K562 (cell line): ENCODE data around the gene MAGI1. TPM values are rescaled to one million over a fixed set of nuclear protein-coding genes. Genes with fewer than 3 reads are reported as not detected.

Source experiments
- ATAC-seq: fragments of 200-7000 bp; cut with Tn5 transposase; 3 replicates; pipeline ENCODE4 v1.9.1; 2020; ENCODE audit warnings: moderate library complexity
- BruUV-seq: library from RNA; stranded (reverse); fragments of 400-500 nt; replicated peaks from 2 replicates; lab custom pipeline; 2021; lab: Mats Ljungman, UMichigan
- CTCF ChIA-PET: fragments of 300-600 bp; formaldehyde crosslinking; extraction: SDS; loops from one replicate; lab custom pipeline; 2021; ENCODE audit warnings: low intra/inter-chr PET ratio; lab: Yijun Ruan, JAX
- POLR2A ChIA-PET: fragments of 300-600, 350-650 bp; sonication (Branson Sonifier 250); formaldehyde crosslinking; extraction: SDS; loops from one replicate; lab custom pipeline; 2021; ENCODE audit warnings: antibody characterized with exemption, inconsistent platforms; lab: Yijun Ruan, JAX
- DNase-seq, 4 experiments: peaks; one replicate each; pipeline versions ENCODE4 v3.0.0 to v3.0.0-alpha.2; 2011 to 2018; ENCODE audit warnings: low spot score in 3 of 4, mixed read lengths in 3 of 4; ENCODE audit errors: extremely low read depth in 1 of 4
- FAIRE-seq: peaks from 2 replicates; lab custom pipeline; 2011; peaks lifted over from hg19 to GRCh38; lab: Jason Lieb, UNC
- H2AFZ ChIP-seq: 2 replicates; pipeline ENCODE4 v1.6.0; 2011; ENCODE audit warnings: low read depth, low read length, control low read depth, inconsistent platforms
- H3K27ac ChIP-seq: fragments of 200-600 bp; 3 replicates; pipeline ENCODE4 v1.8.0; 2011; ENCODE audit warnings: low read depth, mild to moderate bottlenecking, control low read depth, inconsistent platforms, low read length, moderate library complexity, mixed read lengths; ENCODE audit errors: extremely low read depth
- H3K27me3 ChIP-seq, 2 experiments: fragments of 300-600 bp in 1 of 2; 2 replicates in 1 of 2; 3 replicates in 1 of 2; pipeline versions ENCODE4 v1.6.0 to v1.8.0; 2011; ENCODE audit warnings: inconsistent platforms in 2 of 2, low read length in 2 of 2, mild to moderate bottlenecking in 1 of 2, mixed read lengths in 1 of 2, moderate library complexity in 1 of 2; ENCODE audit not compliant: control insufficient read depth in 2 of 2, insufficient read depth in 2 of 2
- H3K36me3 ChIP-seq: fragments of 300-600 bp; 3 replicates; pipeline ENCODE4 v1.8.0; 2011; ENCODE audit warnings: mild to moderate bottlenecking, low read length, inconsistent platforms; ENCODE audit not compliant: control insufficient read depth, insufficient read depth
- H3K4me1 ChIP-seq, 2 experiments: fragments of 200-600 bp in 1 of 2; replicated peaks in 1 of 2; 2 replicates in 1 of 2; 3 replicates in 1 of 2; pipeline versions ENCODE4 v1.5.1 to v1.8.0; 2011; ENCODE audit warnings: inconsistent platforms in 2 of 2, low read length in 2 of 2, mild to moderate bottlenecking in 1 of 2, mixed read lengths in 1 of 2, moderate library complexity in 1 of 2; ENCODE audit not compliant: control insufficient read depth in 2 of 2, insufficient read depth in 2 of 2
- H3K4me2 ChIP-seq: 2 replicates; pipeline ENCODE4 v1.6.1; 2011; ENCODE audit warnings: low read length, control low read depth, inconsistent platforms, mixed read lengths; ENCODE audit not compliant: insufficient read depth
- H3K4me3 ChIP-seq: fragments of 200-600 bp; sonication (generic), shearing (Covaris generic); 2 replicates; pipeline ENCODE4 v1.5.1; 2016; ENCODE audit warnings: control low read depth, inconsistent platforms
- H3K79me2 ChIP-seq: fragments of 200-600 bp; 3 replicates; pipeline ENCODE4 v1.8.0; 2011; ENCODE audit warnings: low read length, inconsistent platforms; ENCODE audit not compliant: control insufficient read depth, insufficient read depth
- H3K9ac ChIP-seq, 2 experiments: 2 replicates each; pipeline versions ENCODE4 v1.6.0 to v1.6.1; 2011; ENCODE audit warnings: low read depth in 2 of 2, low read length in 2 of 2, control low read depth in 1 of 2, inconsistent platforms in 1 of 2, mild to moderate bottlenecking in 1 of 2, mixed read lengths in 1 of 2; ENCODE audit not compliant: insufficient read depth in 1 of 2
- H3K9me1 ChIP-seq: one replicate; pipeline ENCODE4 v1.6.0; 2011; ENCODE audit warnings: inconsistent platforms, mild to moderate bottlenecking, low read length, moderate library complexity; ENCODE audit not compliant: control insufficient read depth, insufficient read depth
- H3K9me3 ChIP-seq: replicated peaks from 2 replicates; pipeline ENCODE4 v1.5.1; 2011; ENCODE audit warnings: low read depth, low read length, inconsistent platforms; ENCODE audit not compliant: control insufficient read depth, insufficient read depth
- H4K20me1 ChIP-seq: replicated peaks from 2 replicates; pipeline ENCODE4 v1.6.1; 2011; ENCODE audit warnings: low read length, inconsistent platforms, mixed read lengths; ENCODE audit not compliant: control insufficient read depth, insufficient read depth
- GTF2B ChIP-seq: IDR thresholded peaks from 2 replicates; pipeline ENCODE4 v1.6.1; 2011; ENCODE audit not compliant: insufficient read length; ENCODE audit errors: extremely low read depth
- TSC22D4 ChIP-seq: fragments of 450-650 bp; IDR thresholded peaks from 2 replicates; pipeline ENCODE4 v1.6.1; 2016; ENCODE audit warnings: missing genetic modification characterization, missing biosample characterization, control low read depth
- WGBS: fragments of 100-300 bp; shearing (Covaris generic); methylation state at CpG from one replicate; pipeline ENCODE4 v1.1.6; 2016; ENCODE audit warnings: low coverage, mixed read lengths; ENCODE audit not compliant: insufficient coverage; ENCODE audit errors: missing lambda C conversion rate; 5-methylcytosine and 5-hydroxymethylcytosine counted together
- in situ Hi-C: fragments of 300-500 bp; cut with MboI; formaldehyde crosslinking; loops from 4 replicates; pipeline ENCODE4 v1.15.0; 2018; ENCODE audit warnings: inconsistent platforms, mixed read lengths
- intact Hi-C: fragments of 100-400 bp; cut with micrococcal nuclease; formaldehyde crosslinking; loops from 2 replicates; pipeline ENCODE4 v1.14.2; 2022
- polyA plus RNA-seq, 8 experiments: library from polyadenylated mRNA; depleted of rRNA in 4 of 8; stranded (reverse) in 5 of 8; unstranded in 3 of 8; fragments of >200 nt; fragmentation: Nextera tagmentation in 2 of 8; fragmentation: Illumina TruSeq in 1 of 8; extraction: Ambion mirVana in 2 of 8; extraction: Trizol in 1 of 8; gene quantifications; 2 replicates each; pipeline versions ENCODE4 v1.2.1 to v1.2.3, GENCODE V29; 2011 to 2014; ENCODE audit warnings: inconsistent platforms in 1 of 8, missing spikeins in 1 of 8
- total RNA-seq, 7 experiments: library from RNA; depleted of rRNA in 6 of 7; stranded (reverse); fragments of >200 nt in 6 of 7; fragmentation: Illumina TruSeq in 2 of 7; extraction: Trizol in 2 of 7; gene quantifications; 2 replicates each; pipeline versions ENCODE4 v1.2.1 to v1.2.3, GENCODE V29; 2011 to 2021; ENCODE audit warnings: low replicate concordance in 1 of 7
- TF ChIP-seq, protein P1 (sequence below), 2 experiments: fragments of 450-650 bp in 1 of 2; sonication (generic) in 1 of 2; formaldehyde crosslinking in 1 of 2; IDR thresholded peaks; 2 replicates each; pipeline versions ENCODE4 v1.7.1 to v1.9.0; 2016 to 2022; ENCODE audit warnings: inconsistent platforms in 1 of 2, mild to moderate bottlenecking in 1 of 2, missing genetic modification reagents in 1 of 2

The MAGI1 gene
- total and polyA plus RNA-seq, 9 of the 15 experiments (the other 6 are each of a cell fraction or from before 2014, with no cell fraction given): 7.8 to 59.4 (median 43.2) TPM

- intact Hi-C loops: loop anchor here (1.0 to 5.0 kb wide), 4 partner anchors 235 to 906 kb away; no protein-coding TSS in a partner anchor
- no peak for FAIRE-seq
- no peak overlapping the region for H3K4me3 ChIP-seq
- H3K4me1 ChIP-seq: no peaks in the 10 kb centered on the region
- no peaks in the 10 kb centered on the region for H4K20me1 ChIP-seq
- no TSS peak for BruUV-seq
- H2AFZ ChIP-seq: no peak overlapping the region
- peaks cover 70% of the 10 kb centered on the region; the same call in 2 of the 3 replicates for H3K36me3 ChIP-seq
- no peak overlapping the region for H3K27ac ChIP-seq
- no peaks in the 10 kb centered on the region for H3K27me3 ChIP-seq
- TF ChIP-seq GTF2B (no peak), TSC22D4 (tag) (no peak)
- TF ChIP-seq, protein P1, sequence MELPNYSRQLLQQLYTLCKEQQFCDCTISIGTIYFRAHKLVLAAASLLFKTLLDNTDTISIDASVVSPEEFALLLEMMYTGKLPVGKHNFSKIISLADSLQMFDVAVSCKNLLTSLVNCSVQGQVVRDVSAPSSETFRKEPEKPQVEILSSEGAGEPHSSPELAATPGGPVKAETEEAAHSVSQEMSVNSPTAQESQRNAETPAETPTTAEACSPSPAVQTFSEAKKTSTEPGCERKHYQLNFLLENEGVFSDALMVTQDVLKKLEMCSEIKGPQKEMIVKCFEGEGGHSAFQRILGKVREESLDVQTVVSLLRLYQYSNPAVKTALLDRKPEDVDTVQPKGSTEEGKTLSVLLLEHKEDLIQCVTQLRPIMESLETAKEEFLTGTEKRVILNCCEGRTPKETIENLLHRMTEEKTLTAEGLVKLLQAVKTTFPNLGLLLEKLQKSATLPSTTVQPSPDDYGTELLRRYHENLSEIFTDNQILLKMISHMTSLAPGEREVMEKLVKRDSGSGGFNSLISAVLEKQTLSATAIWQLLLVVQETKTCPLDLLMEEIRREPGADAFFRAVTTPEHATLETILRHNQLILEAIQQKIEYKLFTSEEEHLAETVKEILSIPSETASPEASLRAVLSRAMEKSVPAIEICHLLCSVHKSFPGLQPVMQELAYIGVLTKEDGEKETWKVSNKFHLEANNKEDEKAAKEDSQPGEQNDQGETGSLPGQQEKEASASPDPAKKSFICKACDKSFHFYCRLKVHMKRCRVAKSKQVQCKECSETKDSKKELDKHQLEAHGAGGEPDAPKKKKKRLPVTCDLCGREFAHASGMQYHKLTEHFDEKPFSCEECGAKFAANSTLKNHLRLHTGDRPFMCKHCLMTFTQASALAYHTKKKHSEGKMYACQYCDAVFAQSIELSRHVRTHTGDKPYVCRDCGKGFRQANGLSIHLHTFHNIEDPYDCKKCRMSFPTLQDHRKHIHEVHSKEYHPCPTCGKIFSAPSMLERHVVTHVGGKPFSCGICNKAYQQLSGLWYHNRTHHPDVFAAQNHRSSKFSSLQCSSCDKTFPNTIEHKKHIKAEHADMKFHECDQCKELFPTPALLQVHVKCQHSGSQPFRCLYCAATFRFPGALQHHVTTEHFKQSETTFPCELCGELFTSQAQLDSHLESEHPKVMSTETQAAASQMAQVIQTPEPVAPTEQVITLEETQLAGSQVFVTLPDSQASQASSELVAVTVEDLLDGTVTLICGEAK (IDR thresholded peaks at IDR 0.05): peak; percentile 66
- TF ChIP-seq, protein P1 (CRISPR knock-in tag; IDR thresholded peaks at IDR 0.05): no peak
- no peak for DNase-seq
- H3K9ac ChIP-seq: no peak overlapping the region
- 100% methylated on average over 1 of the region's 1 CpG for WGBS
- H3K79me2 ChIP-seq: no peaks in the 10 kb centered on the region
- in situ Hi-C loops: no loop called here
- ChIA-PET CTCF (interaction anchor here (1.6 to 1.8 kb wide), 2 partner anchors 234 to 313 kb away, joined by 9 read pairs; no protein-coding TSS in a partner anchor), POLR2A (interaction anchor here (1.0 kb wide), 1 partner anchor 16 kb away, joined by 3 read pairs; no protein-coding TSS in a partner anchor)
- no peak for ATAC-seq
- no peaks in the 10 kb centered on the region for H3K9me1 ChIP-seq
- H3K9me3 ChIP-seq: no peaks in the 10 kb centered on the region
- H3K4me2 ChIP-seq: no peak overlapping the region
Measured at GRCh38 chr3:65438612-65439011, 600.1 kb downstream of the MAGI1 start.
